Right cardiac atrium (tissue), 5 donors: ENCODE measurements around the gene CNTN1. TPM values are rescaled to one million over a fixed set of nuclear protein-coding genes. Genes with fewer than 3 reads are reported as not detected.
"Not testable (repeated sequence)": the region's sequence is repeated elsewhere in the genome, so short reads cannot be mapped to it uniquely, and the experiment has no call there.

Experiments
- ATAC-seq, 2 donors: fragments of 200-7000 bp; cut with Tn5 transposase; one replicate each; pipeline versions ENCODE4 v1.8.0 to v1.9.1; 2020; ENCODE audit warnings: moderate library complexity in 2 of 2, mild to moderate bottlenecking in 1 of 2
- DNase-seq, 3 donors: peaks; one replicate each; pipeline ENCODE4 v3.0.0-alpha.2; 2020
- H3K27ac ChIP-seq: one replicate; pipeline ENCODE4 v1.5.1; 2013; ENCODE audit warnings: mild to moderate bottlenecking, low read length, control low read depth, moderate library complexity
- H3K27me3 ChIP-seq: one replicate; pipeline ENCODE4 v1.6.1; 2013; ENCODE audit not compliant: control insufficient read depth, insufficient read depth
- H3K4me1 ChIP-seq: one replicate; pipeline ENCODE4 v1.6.1; 2013; ENCODE audit warnings: low read length; ENCODE audit not compliant: control insufficient read depth, insufficient read depth
- H3K4me3 ChIP-seq: one replicate; pipeline ENCODE4 v1.5.1; 2013; ENCODE audit warnings: low read length, control low read depth
- H3K9me3 ChIP-seq: one replicate; pipeline ENCODE4 v1.6.1; 2013; ENCODE audit warnings: low read length; ENCODE audit not compliant: control insufficient read depth
- WGBS: extraction: QIAGEN DNeasy Blood & Tissue Kit; methylation state at CpG from one replicate; pipeline ENCODE4 v1.1.7; 2013; 5-methylcytosine and 5-hydroxymethylcytosine counted together
- intact Hi-C, 4 donors: fragments of 100-400 bp; cut with DNase I; formaldehyde crosslinking; loops; one replicate each; pipeline versions ENCODE4 v1.11.0 to v1.14.0; 2022 to 2023
- polyA plus RNA-seq: library from polyadenylated mRNA; stranded (reverse); fragments of 200-250 nt; gene quantifications from one replicate; pipeline ENCODE4 v1.2.3, GENCODE V29; 2013
- total RNA-seq, 4 donors: library from RNA; stranded (reverse); fragmentation: NEBNext Ultra II Directional; extraction: Animal tissue kit (Norgen Biotek cat#: 25700); gene quantifications; one replicate each; pipeline ENCODE4 v1.2.1, GENCODE V29; 2021
- donor health status: healthy with polysubstance abuse.
- donor health status: DM: no; HTN: yes; CAD: no.
- donor health status: DM: no; HTN: no; CAD: no.
- donor health status: DM: no; HTN: yes; CAD: no; lungs with severe emphysema.
- donor health status: DM: yes; HTN: yes; CAD: no.

The CNTN1 gene
- total and polyA plus RNA-seq, 5 donors, result 0.40 to 0.94 (median 0.53) TPM

DNA sequence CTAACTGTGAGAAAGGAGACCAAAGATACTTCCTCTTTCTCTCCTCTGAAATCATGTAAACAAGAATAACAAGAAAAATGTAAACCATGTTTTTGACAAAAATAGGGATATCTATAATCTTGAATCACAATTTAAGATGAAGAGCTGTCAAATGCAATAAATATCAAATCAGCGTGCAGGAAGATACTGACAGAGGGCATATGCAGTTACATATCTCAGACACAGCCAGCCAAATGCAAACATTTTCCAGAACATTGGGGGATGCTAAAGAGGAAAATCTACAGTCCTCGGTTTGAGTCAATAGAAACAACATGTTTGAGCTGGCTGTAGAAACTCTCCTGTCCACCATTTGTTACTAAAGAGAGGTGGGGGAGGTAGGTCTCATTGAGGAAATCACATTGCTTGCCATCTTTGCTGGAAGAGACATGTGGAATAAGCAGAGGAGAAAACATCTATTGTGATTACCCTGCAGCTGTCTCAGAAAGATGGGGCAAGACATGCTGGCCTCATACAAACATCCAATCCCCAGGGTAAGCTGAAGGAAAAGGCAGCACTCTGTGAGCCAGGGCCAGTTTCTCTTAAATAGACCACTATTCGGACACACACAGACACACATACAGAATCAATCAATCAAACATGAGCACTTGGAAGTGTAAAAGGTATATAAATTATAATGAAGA, 43.5 kb downstream of the CNTN1 start:
- no peaks in the 10 kb centered on the region for H3K4me1 ChIP-seq
- H3K27ac ChIP-seq, result no peak overlapping the region
- no peak overlapping the region for H3K4me3 ChIP-seq
- 56% methylated on average over 3 of the region's 3 CpGs for WGBS
- ATAC-seq (no peak), DNase-seq (no peak)
- H3K27me3 ChIP-seq, result no peaks in the 10 kb centered on the region
- intact Hi-C loops, result no loop called here
- H3K9me3 ChIP-seq, result no peaks in the 10 kb centered on the region

DNA sequence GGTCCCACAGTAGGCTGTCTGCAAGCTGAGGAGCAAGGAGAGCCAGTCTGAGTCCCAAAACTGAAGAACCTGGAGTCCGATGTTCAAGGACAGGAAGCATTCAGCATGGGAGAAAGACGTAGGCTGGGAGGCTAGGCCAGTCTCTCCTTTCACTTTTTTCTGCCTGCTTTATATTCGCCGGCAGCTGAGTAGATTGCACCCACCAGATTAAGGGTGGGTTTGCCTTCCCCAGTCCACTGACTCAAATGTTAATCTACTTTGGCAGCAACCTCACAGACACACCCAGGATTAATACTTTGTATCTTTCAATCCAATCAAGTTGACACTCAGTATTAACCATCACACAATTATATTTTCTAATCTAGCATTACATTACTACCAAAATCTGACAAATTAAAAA, 45.2 kb downstream of the CNTN1 start:
- ATAC-seq, DNase-seq, H3K4me3 ChIP-seq, intact Hi-C loops, H3K4me1 ChIP-seq, H3K9me3 ChIP-seq, H3K27ac ChIP-seq, H3K27me3 ChIP-seq: not testable (repeated sequence)
- WGBS, result 84% methylated on average over 4 of the region's 4 CpGs

DNA sequence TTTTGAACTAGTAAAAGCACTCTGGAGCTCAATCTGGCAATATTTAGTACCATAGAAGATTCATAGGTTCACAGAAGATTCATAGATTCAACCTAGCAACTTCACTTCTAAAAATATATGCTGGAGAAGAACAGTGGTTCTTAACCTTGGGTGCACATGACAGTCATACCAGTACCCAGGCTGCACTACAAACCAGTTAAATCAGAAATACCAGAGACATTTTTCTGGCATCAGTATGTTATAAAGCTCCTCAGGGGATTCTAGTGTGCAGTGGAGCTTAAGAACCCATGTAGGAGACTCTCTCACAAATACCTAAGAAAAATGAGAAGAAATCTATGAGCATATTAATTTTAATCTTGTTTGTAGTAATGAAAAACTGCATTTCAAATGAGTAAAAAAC, 46.6 kb downstream of the CNTN1 start:
- no peak overlapping the region for H3K27ac ChIP-seq
- no peaks in the 10 kb centered on the region for H3K27me3 ChIP-seq
- no peaks in the 10 kb centered on the region for H3K4me1 ChIP-seq
- H3K9me3 ChIP-seq, result no peaks in the 10 kb centered on the region
- no peak overlapping the region for H3K4me3 ChIP-seq
- intact Hi-C loops, result no loop called here
- ATAC-seq (no peak), DNase-seq (no peak)

DNA sequence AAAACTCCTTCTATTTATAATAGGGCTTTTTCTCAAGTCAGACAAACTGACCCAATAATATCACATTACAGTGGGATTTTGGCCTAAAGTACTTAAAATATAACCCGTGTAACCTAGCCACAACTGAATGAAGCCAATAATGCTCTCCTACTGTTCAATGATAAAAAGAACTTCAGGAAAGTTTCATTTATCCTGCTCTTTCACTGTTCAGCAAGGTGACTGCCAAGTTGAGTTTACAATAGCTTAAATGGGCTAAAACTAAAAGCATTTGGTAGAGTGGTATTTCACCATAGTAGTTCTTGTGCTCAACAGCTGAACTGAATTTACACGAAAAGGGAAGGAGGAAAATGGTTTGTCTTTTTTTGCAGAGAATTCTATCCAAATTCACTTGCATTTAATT, 49.8 kb downstream of the CNTN1 start:
- Histone ChIP-seq H3K9me3 (no peaks in the 10 kb centered on the region), H3K27ac (no peak overlapping the region), H3K27me3 (no peaks in the 10 kb centered on the region), H3K4me3 (no peak overlapping the region), H3K4me1 (no peaks in the 10 kb centered on the region)
- intact Hi-C loops, result no loop called here
- 55% methylated on average over 2 of the region's 2 CpGs for WGBS
- no peak for ATAC-seq
- DNase-seq, result no peak

DNA sequence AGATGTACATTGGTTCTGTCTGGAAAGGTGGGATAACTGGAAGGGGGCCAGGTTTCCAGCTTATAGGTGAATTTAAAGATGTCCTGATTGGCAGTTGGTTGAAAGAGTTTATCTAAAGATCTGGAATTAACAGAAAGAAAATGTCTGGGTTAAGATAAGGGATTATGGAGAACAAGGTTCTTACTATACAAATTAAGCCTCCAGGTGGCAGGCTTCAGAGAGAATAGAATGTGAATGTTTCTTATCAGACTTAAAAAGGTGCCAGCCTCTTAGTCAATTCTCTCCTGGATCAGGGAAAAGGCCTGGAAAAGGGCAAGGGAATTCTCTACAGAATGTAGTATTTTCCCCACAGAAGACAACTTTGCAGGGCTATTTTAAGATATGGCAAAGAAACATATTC, 53.1 kb downstream of the CNTN1 start:
- DNase-seq (no peak), ATAC-seq (no peak)
- H3K27ac ChIP-seq, result no peak overlapping the region
- H3K4me1 ChIP-seq, result no peaks in the 10 kb centered on the region
- intact Hi-C loops, result no loop called here
- H3K27me3 ChIP-seq, result no peaks in the 10 kb centered on the region
- no peaks in the 10 kb centered on the region for H3K9me3 ChIP-seq
- no peak overlapping the region for H3K4me3 ChIP-seq

DNA sequence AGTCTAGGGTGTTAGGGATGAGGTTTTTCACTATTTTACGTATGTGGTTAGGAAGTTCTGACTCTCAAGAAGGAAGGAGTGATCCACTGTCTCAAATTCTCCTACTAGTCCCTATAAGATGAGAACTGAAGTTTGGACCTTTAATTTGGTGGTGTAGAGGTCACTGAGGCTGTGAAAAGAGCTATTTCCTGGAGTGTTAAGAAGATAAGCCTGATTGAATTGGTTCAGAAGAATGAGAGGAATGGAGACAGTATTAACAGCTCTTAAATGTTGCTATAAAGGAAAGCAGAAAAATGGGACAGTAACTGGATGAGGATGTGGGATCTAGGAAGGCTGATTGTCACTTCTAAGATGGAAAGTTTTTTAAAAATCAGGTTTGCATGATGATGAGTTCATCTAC, 57.6 kb downstream of the CNTN1 start:
- intact Hi-C loops, result no loop called here
- Histone ChIP-seq H3K4me1 (no peaks in the 10 kb centered on the region), H3K27ac (no peak overlapping the region), H3K9me3 (no peaks in the 10 kb centered on the region), H3K27me3 (no peaks in the 10 kb centered on the region), H3K4me3 (no peak overlapping the region)
- DNase-seq (no peak), ATAC-seq (no peak)
- WGBS, result 58% methylated on average over 1 of the region's 1 CpG

DNA sequence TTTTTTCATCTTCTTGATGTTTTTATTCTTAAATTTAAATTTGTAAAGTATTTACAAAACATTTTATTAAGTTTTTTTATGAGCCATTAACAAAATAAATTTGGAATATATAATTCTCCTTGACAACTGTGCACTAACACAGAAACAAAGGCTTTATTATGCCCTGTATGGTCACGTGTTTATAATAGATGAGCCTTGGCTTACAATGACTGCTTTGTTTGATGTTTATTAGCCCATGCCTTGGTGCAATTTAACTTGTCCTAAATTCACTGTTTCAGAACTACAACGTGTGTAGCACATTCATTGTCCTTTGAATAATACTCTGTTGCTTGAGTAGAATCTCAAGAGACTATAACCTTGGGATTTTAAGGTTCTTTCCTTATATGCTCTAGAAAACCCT, 59.8 kb downstream of the CNTN1 start:
- Histone ChIP-seq H3K27ac (no peak overlapping the region), H3K4me1 (no peaks in the 10 kb centered on the region), H3K27me3 (no peaks in the 10 kb centered on the region), H3K9me3 (no peaks in the 10 kb centered on the region), H3K4me3 (no peak overlapping the region)
- intact Hi-C loops, result no loop called here
- ATAC-seq (no peak), DNase-seq (no peak)
- WGBS, result 45% methylated on average over 2 of the region's 2 CpGs

DNA sequence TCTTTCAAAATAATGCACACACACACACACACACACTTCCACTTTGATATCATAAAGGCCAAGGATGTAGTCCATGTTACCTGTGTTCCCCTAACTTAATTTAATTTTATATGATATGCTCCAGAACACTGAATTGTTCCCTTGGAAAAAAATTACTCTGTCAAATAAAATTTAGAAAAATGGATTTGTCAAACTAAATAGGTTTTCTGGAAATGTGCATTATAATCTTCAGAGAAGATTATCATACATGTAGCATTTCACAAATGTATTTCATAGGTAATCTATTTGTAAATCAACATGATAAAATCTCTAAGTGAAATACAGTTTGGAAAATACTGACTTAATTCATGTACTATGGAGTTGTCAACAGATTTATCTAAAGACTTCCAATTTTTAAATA, 68.6 kb downstream of the CNTN1 start:
- H3K27me3 ChIP-seq, result no peaks in the 10 kb centered on the region
- no peaks in the 10 kb centered on the region for H3K9me3 ChIP-seq
- ATAC-seq (no peak), DNase-seq (no peak)
- no peak overlapping the region for H3K4me3 ChIP-seq
- H3K4me1 ChIP-seq, result no peaks in the 10 kb centered on the region
- intact Hi-C loops, result no loop called here
- no peak overlapping the region for H3K27ac ChIP-seq

DNA sequence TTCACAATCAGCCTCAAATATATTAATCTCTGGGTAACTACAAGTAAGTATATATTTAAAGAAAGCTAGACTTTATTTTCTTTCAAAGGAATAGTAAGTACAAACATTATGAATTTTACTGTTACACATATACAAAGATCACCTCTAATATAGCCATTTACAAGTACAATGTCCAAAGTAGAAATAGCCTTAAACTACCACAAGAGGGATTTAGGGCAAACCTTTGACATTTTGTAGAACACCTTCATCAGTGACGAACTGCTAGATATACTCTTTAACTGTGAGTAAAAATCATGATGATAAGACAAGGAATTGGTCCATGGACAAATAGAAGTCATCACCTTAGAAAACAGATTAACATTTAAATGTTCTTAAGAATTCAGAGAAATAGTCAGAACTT, 69.8 kb downstream of the CNTN1 start:
- Histone ChIP-seq H3K4me1 (no peaks in the 10 kb centered on the region), H3K27me3 (no peaks in the 10 kb centered on the region), H3K4me3 (no peak overlapping the region), H3K9me3 (no peaks in the 10 kb centered on the region), H3K27ac (no peak overlapping the region)
- ATAC-seq (no peak), DNase-seq (no peak)
- intact Hi-C loops, result no loop called here
- 57% methylated on average over 1 of the region's 1 CpG for WGBS

DNA sequence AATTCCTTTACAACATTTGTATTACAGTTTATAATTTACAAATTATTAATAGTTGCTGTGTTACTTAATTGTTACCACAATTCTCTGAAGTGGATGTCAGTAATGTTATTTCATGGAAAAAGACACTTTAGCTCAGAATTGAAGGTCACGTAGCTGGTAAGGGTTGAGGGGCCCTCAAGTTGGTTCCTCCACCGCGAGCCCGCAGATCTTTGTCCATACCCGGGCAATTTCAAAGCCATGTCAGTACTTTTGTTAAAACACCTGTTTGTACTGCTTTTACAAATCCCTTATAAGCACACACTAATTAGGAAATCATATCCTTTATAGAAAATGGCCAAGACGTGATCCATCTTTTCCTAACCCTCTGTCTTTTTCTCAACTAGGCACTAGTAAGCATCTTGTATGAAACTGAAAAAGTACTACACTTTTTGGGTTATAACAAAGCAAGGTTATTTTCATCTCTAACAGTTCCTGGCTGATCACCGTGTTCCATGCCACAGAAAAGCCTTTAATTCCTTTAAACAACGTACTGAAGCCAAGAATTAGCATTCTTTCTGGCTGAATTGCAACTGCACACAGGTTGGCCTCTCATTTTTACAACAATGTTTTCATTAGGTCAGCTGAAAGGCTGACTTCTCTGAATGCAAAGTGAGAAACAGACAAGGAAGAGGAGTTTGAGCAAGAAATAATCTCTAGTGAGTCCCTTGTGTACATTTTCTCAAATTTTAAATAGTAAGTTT, 76.1 kb downstream of the CNTN1 start:
- no peaks in the 10 kb centered on the region for H3K9me3 ChIP-seq
- 85% methylated on average over 8 of the region's 8 CpGs for WGBS
- no peak overlapping the region for H3K4me3 ChIP-seq
- H3K4me1 ChIP-seq, result no peaks in the 10 kb centered on the region
- ATAC-seq (no peak), DNase-seq (no peak)
- intact Hi-C loops, result no loop called here
- no peaks in the 10 kb centered on the region for H3K27me3 ChIP-seq
- no peak overlapping the region for H3K27ac ChIP-seq

DNA sequence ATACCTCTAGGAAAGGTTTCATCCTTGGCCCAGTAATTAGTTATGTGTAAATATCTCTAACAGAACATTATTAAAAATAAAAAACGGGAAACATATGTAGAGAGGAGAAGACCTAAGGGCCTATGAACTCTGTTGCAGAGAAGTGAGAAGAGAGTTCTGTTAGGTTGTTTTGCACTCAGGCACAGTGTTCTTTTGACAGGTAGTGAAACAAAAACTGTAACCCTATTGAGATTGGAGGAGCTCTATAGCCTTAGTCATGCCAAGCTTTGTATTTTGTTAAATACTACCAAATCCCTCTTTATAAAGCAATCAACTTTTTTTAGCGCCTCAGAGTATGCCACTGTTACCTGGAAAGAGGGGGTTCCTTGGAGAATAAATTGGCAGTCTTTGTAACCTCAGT, 77.6 kb downstream of the CNTN1 start:
- 40% methylated on average over 2 of the region's 2 CpGs for WGBS
- ATAC-seq (no peak), DNase-seq (no peak)
- intact Hi-C loops, result no loop called here
- H3K27ac ChIP-seq, result no peak overlapping the region
- H3K4me1 ChIP-seq, result no peaks in the 10 kb centered on the region
- no peaks in the 10 kb centered on the region for H3K27me3 ChIP-seq
- H3K9me3 ChIP-seq, result no peaks in the 10 kb centered on the region
- no peak overlapping the region for H3K4me3 ChIP-seq

DNA sequence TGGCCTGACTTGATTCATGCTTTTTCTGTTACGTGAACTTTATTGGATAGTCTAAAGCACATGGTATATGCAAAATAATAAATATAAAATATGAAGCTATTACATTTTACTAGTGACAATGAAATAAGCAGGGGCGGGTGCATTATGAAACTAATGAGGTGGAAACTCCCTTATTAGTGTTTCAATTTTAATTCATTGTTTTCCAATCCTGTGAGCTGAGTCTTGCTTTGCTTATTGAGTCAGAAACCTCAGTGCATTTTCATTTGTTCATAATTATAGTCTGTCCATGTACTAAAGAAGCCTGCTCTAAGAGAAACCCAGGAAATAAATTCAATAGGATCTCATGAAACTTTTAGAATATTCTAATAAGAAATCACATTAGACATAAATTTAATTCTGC, 78.5 kb downstream of the CNTN1 start:
- 89% methylated on average over 2 of the region's 2 CpGs for WGBS
- no peak for DNase-seq

More for the DNA sequence above, 78.5 kb downstream of the CNTN1 start:
- Histone ChIP-seq H3K4me3 (no peak overlapping the region), H3K4me1 (no peaks in the 10 kb centered on the region), H3K27me3 (no peaks in the 10 kb centered on the region), H3K9me3 (no peaks in the 10 kb centered on the region), H3K27ac (no peak overlapping the region)
- no peak for ATAC-seq
- intact Hi-C loops, result no loop called here
